Retinal pigment epithelial cell (primary cell): Measurements from ENCODE around the gene LSM3.

Experiments
- DNase-seq: peaks from one replicate; pipeline ENCODE4 v3.0.0-alpha.2; 2010; ENCODE audit warnings: low read depth
- H3K4me3 ChIP-seq: 2 replicates; pipeline ENCODE4 v1.5.1; 2011; ENCODE audit warnings: mild to moderate bottlenecking, low read length, control low read depth, moderate library complexity
- TF ChIP-seq, protein P1 (sequence below): conservative IDR thresholded peaks from 2 replicates; pipeline ENCODE4 v1.5.1; 2011; ENCODE audit warnings: low read depth, low read length, control low read depth, inconsistent platforms

Gene LSM3

DNA sequence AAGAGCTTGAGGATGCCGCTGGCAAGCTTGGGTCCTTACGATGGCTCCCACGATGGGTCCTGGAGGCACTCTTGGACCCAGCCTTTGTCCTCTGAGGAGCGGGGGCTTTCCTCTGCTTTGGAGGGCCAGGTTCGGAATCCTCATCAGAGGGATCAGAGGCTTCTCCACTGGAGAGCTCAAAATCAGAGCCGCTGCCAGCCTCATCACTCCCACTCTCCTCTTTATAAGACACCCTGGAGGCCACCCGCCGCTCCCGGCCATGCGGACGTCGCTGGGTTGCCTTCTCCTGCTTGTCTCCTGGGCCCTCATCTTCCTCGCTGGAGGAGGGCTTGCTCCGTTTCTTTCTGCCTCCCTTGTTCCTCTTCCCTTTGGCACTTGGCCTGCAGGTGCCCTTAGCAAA lies 20.2 kb upstream of the LSM3 start:
- TF ChIP-seq, protein P1, sequence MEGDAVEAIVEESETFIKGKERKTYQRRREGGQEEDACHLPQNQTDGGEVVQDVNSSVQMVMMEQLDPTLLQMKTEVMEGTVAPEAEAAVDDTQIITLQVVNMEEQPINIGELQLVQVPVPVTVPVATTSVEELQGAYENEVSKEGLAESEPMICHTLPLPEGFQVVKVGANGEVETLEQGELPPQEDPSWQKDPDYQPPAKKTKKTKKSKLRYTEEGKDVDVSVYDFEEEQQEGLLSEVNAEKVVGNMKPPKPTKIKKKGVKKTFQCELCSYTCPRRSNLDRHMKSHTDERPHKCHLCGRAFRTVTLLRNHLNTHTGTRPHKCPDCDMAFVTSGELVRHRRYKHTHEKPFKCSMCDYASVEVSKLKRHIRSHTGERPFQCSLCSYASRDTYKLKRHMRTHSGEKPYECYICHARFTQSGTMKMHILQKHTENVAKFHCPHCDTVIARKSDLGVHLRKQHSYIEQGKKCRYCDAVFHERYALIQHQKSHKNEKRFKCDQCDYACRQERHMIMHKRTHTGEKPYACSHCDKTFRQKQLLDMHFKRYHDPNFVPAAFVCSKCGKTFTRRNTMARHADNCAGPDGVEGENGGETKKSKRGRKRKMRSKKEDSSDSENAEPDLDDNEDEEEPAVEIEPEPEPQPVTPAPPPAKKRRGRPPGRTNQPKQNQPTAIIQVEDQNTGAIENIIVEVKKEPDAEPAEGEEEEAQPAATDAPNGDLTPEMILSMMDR = no peak
- no peak overlapping the region for H3K4me3 ChIP-seq
- no peak for DNase-seq

DNA sequence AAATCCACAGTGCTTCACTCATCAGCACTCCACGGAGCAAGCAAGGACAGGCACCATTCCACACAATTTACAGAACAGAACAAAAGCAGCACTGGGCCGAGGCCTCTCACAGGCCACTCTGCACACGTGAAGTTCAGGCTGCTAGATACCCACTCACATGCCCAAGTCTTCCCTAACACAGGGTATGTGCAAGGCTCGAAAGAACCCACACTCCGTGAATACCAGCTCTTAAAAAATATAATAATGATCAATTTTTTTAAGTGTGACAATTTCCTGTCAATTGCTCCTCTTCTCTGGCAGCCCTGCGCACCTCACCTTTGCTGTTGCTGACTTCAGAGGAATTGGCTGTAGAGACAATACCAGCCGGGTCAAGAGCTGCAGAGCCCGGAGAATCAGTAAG lies 19.2 kb upstream of the LSM3 start:
- TF ChIP-seq, protein P1 = no peak
- H3K4me3 ChIP-seq = no peak overlapping the region
- DNase-seq = no peak

DNA sequence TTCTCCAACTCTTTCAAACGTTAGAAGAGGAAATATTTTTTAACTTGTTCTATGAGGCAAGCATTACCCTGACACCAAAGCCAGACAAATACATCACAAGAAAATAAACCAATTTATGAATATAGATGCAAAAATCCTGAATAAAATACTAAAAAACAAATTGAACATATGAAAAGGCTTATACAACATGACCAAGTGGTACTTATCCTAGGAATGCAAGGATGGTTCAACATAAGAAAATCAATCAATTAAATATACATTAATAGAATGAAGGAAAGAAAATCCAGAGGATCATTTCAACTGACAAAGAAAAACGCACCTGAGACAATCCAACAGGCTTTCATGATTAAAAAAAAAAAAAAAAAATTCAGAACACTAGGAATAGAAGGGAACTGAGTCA lies 17.3 kb upstream of the LSM3 start:
- no peak overlapping the region for H3K4me3 ChIP-seq
- TF ChIP-seq, protein P1 = no peak
- no peak for DNase-seq

DNA sequence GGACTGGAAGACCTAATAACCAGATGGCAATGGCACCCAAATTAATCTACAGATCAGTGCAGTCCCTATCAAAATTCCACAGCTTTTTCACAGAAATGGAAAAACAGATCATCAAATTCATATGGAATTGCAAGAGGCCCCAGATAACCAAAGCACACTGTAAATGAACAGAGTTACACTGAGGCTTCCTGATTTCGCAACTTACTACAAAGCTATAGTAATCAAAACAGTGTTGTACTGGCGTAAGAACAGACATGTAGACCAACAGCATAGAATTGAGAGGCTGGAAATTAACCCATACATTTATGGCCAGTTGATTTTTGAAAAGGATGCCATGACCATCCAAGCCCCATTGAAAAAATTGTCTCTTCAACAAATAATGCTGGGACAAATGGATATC lies 16.4 kb upstream of the LSM3 start:
- DNase-seq = no peak
- no peak overlapping the region for H3K4me3 ChIP-seq
- TF ChIP-seq, protein P1 = no peak

DNA sequence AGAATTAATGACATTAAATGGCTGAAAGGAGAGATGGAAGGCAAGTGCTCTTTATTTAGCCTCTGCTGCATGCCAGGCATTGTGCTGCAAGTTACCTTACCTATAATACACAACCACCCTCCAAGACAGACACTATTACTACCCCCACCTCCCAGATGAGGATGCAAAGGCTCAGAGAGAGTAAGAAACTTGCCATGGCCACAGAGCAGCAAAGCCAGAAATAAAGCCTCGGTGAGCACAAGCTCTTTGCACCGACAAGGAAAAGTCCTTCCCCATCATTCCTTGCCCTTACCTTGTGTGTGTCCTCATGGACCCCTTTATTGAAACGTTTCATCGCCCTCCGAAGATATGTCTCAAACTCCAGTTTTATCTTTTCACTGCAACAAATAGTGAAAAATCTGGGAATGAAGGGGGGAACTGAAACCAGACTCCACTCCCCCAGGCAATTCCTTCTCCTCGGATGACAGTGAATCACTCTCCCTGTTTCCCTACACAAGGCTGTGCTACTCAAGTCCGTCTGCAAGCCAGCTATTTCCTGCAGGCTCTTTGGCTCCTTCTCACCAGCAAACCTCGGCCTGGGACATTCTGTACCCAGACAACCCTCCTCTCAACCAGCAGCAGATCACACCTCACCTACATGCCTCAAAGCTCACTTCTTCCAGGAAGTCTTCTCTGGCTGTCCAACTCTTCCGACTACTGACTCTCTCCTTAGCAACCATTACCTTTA lies 11.6 kb upstream of the LSM3 start:
- DNase-seq = no peak
- TF ChIP-seq, protein P1 = no peak
- no peak overlapping the region for H3K4me3 ChIP-seq

DNA sequence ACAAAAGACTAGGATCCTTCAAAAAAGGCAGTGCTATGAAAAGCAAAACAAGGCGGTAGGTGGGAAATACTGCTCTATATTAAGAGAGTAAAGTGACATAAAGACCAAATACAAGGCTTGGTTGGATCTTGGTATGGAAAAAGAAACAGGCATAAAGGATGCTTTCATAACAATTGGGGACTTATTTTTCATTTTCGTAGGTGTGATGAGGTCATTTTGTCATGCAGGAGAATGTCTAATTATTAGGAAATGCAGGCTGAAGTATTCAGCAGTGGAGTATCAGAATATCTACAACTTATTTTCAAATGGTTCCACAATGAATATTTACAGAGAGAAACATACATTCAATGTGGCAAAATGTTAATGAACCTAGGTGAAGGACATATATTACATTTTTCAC lies 9.2 kb upstream of the LSM3 start:
- TF ChIP-seq, protein P1 = no peak
- no peak overlapping the region for H3K4me3 ChIP-seq
- DNase-seq = no peak

DNA sequence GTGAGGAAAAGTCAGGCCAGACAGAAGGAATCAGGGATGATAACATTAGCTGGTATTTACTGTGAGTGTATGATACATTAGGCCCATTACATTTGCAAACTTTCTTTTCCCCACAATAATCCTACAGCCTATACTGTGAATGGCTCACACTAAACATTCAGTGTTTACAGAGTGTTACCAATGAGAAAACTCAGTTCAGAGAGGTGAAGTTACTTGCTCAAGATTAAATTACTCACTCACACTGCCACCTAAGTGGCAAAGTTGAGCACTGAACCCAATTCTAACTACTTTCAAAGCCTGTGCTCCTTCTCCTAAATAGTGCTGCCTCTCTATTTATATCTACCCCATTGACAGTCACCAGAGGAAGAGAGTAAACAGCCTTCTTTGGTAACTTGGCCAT lies 8.7 kb upstream of the LSM3 start:
- no peak overlapping the region for H3K4me3 ChIP-seq
- TF ChIP-seq, protein P1 = no peak
- DNase-seq = no peak
